Measurements from ENCODE around the gene NEUROD6.

The NEUROD6 gene

DNA sequence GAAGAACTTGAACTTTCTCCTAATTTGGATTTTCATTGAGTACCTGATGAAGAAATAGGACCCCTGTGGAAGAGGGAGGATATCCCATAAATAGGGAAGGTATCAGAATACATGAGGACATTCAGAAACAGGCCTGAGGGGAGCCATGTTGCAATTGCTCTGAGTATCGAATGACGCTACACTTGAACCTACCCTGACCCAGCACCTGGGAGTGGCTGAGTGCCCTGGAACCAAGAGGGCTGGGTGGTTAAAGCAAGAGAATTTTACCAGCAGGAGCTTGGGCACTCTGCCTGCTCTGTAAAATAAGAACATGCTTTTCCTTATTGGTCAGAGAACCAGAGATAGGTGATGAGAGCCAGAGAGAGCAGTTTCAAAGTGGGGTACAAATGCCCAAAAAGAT, 7.2 kb downstream of the NEUROD6 start:
- DNase-seq: no peak

DNA sequence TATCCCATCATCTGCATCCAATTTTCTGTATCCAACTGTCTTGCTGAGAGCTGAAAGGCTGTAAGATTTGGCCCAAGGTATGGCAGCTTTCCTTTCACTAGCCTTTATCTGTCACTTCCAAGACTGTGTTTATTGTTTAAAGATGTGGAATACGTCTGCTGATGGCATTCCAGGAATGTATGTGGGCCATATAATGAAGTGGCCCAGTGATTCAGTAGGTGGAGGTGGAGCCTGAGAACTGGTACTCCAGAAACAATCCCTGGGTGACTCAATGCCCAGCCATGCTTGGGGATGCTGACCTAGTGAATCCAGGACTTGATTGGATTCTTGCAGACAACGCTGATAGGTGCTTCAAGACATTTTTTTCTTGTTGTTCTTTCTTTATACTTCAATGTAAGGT, 13.5 kb downstream of the NEUROD6 start:
- DNase-seq: no peak

DNA sequence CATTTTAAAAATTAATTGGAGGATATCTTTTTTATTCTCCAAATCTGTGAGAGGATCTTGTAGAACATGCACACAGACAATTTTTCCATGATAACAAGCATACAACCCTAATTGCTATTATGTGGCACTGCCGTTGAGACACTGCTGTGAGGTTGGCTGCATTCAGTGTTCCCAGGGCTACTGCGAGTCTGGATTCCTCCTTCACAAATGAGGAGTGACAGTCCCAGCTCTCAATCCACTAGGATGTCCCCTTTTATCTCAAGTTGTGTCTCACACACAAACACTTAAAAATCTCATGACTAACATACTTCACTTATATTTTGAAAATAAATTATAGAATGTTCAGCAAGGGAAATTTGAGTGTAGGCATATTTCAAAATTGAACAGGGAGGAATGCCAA, 14.1 kb downstream of the NEUROD6 start:
- DNase-seq: no peak

DNA sequence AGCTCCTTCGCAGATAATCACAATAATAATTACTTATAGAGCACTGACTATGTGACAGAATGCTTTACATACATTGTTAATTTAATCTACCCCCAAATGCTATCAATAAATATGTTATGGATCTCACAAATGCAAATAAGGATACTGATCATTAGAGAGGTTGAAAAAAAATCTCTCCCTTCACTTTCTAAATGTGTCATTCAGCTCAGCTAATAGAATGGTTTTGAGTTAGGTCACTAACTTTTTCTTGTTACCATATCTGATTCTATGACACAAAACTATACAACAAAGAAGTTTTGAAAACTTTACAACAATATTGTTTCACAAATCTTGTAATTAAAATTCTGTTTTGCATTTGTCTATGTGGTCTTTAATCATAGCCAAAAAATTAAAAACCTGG, 17.4 kb downstream of the NEUROD6 start:
- DNase-seq: no peak

DNA sequence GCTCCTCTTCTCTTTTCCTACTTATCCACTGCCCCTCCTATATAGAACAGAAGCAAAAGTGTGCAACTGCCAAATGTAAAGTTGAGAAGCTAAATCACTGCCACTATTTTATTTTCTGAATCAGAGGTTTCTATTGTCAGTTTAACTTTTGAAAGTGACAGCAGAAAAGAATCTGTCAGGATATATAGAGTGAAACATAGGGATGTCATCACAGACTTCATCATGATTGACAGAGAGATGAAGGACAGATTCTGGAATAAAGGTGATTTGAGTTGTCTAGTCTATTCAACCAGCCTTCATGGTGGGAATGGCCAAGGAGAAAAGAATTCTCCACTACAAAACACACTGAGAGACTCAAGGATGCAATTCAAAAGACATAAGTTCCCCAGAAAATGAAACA, 19.9 kb downstream of the NEUROD6 start:
- DNase-seq: no peak

DNA sequence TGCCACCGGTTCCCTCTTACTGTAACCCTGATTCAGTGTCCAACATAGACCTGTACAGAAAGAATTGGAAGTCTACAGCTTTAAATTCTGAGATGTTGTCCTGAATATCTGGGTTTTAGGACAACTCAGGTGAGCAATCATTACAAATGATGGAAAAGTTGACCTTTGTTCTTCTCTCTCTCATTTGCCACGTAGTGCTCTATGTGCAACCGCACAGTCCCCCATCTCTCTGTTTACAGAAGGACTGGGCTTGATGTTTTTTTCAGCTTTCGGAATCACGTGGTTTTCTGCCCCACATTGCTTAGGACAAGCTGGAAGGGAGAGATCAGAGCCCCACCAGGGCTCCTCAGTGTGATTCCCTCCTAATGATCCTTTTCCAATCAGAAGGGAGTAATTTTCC, 22.2 kb downstream of the NEUROD6 start:
- DNase-seq: no peak

DNA sequence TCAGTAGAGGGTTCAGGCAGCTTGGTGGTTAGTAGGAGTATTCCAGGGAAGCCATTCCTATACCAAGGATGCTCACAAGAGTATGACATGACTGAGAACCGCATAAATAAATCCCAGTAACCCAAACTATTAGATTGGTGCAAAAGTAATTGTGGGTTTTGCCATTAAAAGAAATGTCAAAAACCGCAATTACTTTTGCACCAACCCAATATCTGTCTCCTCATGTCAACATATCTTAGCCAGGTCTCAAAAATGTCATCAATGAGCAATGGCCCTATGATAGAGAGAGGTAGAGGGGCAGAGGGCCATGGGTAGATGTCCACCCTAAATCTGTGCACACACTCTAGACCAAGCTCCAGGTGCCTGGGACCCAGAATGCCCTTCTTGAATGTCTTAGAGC, 23.6 kb downstream of the NEUROD6 start:
- DNase-seq: no peak

DNA sequence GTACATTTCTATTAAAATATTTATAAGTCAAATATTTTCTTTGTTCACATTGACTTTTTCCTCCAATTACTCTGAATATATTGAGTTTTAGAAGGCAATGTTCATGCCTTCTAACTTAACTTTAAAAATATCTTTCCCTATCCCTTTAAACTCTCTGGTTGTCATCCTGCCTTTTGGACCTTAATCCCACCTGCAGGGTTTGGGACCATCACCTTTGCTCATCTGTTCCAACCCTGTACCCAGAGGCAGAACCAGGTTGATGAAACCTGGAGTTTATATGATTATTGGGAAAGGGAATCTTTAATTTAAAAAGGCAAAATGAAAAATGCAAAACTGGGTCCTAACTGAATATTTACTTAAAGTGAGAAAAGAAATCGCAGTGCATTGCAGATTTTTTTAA, 24.8 kb downstream of the NEUROD6 start:
- DNase-seq: no peak

DNA sequence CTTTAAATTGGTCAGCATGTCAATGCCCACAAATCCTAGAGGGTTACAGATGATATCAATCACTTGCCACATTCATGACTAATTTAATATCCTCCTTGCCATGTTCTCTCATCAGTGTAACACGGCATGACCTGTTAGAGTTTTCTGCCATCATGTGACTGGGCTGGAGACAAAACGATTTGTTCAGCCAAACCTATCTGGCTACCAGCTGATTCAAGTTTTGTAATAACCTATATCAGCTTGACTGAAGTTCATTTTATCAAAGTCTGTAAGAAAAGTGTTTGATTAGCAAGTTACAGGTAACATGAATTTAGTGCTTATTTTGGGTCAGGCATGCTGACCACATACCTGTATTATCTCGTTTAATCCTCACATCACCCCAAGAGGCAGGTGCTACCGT, 25.7 kb downstream of the NEUROD6 start:
- no peak for DNase-seq

DNA sequence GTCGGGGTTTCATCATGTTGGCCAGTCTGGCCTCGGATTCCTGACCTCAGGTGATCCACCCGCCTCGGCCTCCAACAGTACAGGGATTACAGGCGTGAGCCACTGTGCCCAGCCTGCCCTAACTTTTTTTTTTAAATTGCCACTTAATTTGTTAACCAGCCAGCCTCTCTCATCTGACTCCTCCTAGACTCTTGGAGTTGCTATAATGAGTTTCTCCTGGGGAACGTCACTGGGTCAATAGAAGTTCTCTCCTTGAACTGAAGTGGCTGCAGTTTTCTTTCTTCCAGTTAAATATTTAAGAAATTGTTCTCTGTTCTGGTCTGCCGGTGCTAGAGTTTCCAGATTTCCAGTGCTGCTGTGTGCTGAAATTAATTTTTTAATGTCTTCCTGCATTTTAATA, 27.6 kb downstream of the NEUROD6 start:
- no peak for DNase-seq

DNA sequence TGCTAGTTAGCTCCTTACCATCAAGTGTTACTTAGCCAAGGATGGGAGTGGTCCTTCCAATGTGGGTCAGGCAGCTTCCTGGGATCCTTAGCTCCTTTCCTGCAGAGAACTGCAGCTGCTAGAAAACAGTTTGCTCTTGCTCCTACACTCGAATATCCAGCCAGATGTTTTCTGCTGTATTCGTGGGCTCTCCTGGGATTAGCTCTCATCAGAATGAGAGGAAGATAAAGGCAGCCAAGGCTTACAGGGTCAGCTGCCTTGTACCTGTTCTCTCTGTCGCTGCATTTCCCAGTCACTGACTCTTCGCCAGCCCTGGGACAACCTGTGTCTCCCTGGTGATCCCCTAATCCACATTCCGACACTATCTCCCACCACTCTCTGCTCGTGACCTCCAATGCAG, 29.0 kb downstream of the NEUROD6 start:
- no peak for DNase-seq

DNA sequence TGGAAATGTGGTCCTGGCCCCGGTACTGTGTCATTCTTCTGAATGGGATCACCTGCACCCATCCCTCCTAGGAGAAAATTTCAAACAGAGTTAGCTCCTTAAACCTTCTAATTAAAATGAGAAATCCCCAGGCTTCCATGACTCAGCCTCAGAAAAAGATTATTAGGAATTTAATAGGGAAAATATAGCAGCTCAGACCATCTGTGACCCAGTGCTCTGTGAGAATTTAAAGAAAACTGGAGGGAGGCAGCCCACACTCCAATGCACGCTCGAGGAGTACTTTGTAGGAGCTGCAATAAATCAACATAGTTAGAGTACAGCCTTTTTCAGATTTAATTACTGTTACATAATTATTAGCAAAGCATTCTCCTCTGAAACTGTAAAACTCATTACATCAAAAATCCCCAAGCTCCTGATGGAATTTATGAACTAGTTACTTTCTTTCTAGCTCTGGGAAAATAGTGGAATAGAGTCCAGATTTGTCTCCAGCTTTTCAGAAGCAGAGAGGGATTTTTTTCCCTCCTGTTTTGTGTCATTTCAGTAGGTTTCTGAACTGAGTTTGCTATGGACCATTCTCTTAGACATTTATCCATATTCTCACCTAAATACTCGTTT, 30.1 kb downstream of the NEUROD6 start:
- DNase-seq: no peak

DNA sequence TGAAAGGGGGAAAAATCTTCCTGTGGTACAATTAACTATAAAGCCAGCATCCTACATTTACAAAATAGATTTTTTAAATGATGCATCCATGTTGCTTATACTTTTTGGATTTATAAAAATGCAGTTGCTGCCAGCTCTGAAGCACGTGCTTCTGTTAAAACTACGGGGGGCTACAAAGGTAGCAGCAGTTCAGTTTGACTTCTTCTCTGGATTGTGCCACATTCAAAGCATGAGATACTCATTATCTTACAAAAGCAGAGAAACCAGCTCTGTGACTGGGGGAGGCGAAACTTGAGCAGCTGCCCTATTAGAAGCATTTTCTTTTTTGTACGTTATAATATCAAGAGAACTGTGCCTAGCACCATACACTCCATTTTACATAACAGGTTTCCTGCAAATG, 31.1 kb downstream of the NEUROD6 start:
- DNase-seq: no peak

DNA sequence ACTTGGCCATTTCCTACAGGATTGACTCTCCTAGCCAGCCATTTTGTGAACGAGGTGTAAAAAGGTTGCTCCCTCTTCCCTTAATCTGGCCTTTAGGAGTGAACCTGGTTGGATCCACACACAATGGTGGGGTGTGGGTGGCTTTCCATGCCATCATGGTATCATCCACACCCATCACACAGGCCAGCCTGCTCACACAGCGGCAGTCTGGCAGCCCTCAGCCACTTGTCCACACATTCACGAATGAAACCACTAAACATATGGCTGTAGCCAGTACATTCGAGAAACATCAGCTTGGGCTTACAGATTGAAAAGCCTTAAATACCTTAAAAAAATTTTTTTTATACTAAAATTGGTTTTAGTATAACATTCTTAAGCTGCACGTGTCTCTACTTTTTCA, 31.9 kb downstream of the NEUROD6 start:
- no peak for DNase-seq

DNA sequence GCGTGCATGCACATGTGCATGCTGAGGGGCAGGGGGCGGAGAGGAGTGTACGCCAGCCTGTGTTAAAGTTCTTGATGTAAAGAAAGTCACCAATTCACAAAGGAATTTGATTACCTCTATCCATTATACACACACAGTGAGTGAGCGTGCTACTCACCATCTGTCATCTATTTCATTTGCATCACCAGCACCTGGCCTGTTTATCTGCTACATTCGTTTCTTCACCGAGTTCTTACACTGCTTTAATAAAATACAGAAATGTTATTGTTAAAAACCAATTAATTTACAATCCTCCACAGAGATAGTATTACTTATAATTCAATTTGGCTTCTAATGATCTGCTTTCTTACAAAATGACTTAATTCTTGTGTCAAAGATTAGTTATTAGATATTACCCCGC, 32.6 kb downstream of the NEUROD6 start:
- DNase-seq: no peak

DNA sequence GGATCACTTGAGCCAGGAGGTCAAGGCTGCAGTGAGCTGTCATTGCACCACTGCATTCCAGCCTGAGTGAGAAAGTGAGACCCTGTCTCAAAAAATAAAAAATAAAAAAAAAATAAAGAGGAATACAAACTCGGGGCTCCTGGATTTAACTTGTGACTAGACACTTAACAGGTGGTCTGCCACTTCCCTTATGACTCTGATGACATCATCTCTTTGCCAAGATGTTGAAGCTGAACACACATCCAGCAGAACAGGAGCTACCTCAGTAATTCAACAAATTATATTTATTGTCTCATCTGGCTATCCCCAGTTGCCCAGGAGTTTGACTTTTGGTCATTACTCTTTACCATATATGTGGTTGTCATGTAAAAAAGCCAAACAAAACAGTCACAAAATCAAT, 35.3 kb downstream of the NEUROD6 start:
- DNase-seq: no peak

DNA sequence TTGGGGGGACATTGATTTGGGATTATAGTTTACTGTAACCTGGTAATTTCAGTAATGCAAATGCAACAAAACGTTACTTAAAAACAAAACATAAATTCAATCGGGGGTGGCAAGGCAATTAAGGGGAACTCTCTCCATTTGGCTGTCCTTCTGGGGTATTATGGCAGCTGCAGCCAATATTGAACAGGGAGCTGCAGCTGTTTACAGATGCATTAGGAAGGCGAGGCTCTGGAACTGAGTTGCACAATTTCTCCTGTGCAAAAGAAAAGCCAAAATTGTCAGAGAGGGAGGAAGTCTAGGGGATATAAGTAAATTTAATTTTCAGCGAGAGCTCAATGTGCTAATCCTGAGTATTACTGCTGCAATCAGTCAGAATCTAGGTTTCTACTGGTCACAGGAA, 36.1 kb downstream of the NEUROD6 start:
- no peak for DNase-seq

DNA sequence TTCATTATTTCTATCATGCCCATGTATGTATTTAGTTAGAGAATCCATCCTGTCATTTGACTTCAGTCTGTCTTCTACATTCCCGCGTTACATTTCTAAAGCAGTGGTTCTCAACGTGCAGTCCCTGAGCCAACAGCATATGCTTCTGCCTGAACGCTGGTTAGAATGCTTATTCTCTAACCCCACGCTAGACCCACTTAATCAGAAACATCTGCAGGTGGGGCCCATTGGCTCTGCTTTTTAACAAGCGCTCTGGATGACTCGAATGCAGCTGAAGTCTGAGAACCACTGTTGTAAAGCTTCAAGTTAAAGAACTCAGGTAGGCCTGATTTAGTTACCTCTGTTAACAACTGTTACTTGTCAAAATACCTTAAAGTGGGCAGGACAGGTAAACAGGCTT, 38.2 kb downstream of the NEUROD6 start:
- no peak for DNase-seq

DNA sequence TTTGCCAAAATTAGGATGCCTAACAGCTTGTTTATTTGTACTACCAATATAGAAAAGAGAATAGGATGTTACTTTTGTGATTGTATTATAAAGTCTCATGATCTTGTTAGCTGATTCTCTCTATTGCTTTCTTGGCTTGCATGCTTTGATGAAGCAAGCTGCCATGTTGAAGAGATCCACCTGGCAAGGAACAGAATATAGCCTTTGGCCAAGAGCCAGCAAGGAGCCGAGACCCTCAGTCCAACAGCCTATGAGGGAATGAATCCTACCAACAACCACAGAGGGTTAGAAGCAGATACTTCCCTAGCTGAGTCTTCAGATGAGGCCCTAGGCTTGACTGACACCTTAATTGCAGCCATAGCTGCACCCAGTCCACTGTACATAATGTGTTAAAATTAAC, 41.2 kb downstream of the NEUROD6 start:
- DNase-seq: no peak

DNA sequence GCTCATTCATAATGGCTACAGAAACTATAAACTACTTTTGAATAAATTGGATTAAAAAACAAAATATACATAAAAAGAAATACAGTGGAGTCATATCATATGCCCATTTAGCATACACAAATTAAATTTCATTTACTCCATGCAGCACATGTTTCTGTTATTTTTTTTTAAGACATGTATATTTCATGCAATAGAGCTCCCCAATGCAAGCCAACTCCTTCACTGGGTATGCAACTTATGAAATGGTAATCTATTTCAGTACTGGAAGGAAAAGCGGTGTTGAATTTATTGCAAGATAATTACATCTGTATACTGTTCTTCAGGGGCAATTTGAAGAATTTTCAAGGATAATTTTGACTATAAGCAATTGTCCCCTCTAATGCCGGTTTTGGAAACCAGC, 49.9 kb downstream of the NEUROD6 start:
- no peak for DNase-seq
